ENCODE results near the gene GCKR. TPM values are rescaled to one million over a fixed set of nuclear protein-coding genes. Genes with fewer than 3 reads are reported as not detected.

GCKR gene
- total and polyA plus RNA-seq, 2 of the 13 experiments (the other 11 are each of a cell fraction or from before 2014, with no cell fraction given): 15.2 to 48.3 TPM

DNA sequence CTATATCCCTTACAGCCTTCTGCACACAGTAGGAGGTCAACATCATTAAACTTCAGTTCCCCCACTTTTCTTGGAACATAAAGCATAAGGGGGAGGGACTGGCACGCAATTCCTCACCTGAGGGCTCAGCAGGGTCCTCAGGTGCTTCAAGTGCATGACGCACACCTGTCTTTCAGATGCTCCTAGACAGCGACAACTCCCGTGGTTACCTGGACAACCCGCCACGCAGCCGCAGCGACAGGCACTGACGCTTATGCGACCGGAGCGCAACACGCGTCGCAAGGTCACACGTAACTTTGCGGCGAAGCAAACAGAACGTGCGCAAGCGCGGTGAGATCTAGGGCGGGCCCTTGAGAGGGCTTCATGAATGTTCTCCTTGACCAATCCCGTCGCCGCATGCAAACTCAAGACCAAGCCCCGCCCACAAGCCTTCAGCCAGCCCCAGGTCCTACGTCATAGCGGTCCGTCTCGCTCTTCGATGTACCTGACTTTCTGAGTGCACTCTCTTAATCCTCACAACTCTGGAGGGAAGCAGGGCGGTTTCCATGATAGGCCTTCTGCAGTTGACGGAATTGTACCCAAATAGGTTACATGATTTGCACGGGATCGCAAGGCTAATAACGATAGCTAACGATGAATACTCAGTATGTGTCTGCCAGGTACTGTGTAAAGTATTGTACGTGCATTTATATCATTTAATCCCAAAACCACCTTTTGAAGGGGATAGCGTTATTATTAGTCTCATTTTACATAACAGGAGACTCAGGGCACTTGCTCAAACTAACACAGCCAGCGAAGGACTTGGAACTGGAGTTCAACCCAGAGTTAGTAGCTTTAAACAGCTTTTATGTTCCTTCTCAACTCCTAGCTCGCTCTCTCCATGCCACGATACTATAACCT, 6.9 kb upstream of the GCKR start, which contains the start of gene IFT172 (continued):
- TF ChIP-seq, protein P1, sequence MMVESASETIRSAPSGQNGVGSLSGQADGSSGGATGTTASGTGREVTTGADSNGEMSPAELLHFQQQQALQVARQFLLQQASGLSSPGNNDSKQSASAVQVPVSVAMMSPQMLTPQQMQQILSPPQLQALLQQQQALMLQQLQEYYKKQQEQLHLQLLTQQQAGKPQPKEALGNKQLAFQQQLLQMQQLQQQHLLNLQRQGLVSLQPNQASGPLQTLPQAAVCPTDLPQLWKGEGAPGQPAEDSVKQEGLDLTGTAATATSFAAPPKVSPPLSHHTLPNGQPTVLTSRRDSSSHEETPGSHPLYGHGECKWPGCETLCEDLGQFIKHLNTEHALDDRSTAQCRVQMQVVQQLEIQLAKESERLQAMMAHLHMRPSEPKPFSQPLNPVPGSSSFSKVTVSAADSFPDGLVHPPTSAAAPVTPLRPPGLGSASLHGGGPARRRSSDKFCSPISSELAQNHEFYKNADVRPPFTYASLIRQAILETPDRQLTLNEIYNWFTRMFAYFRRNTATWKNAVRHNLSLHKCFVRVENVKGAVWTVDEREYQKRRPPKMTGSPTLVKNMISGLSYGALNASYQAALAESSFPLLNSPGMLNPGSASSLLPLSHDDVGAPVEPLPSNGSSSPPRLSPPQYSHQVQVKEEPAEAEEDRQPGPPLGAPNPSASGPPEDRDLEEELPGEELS (CRISPR knock-in tag; IDR thresholded peaks at IDR 0.05): peak; percentile 18; the same call in 1 of the 2 replicates
- TF ChIP-seq AGO2 (optimal IDR thresholded peaks at IDR 0.05; ENCODE audit: low read depth, low read length) (no peak), ZFP37 (CRISPR knock-in tag; IDR thresholded peaks at IDR 0.05; ENCODE audit: borderline replicate concordance) (no peak), ZNF24 (IDR thresholded peaks at IDR 0.05) (no peak), NONO (IDR thresholded peaks at IDR 0.05) (no peak), NONO (CRISPR knock-in tag; conservative IDR thresholded peaks at IDR 0.05) (peak; percentile 77), GFI1 (CRISPR knock-in tag; IDR thresholded peaks at IDR 0.05; ENCODE audit: borderline replicate concordance) (no peak), KLF15 (CRISPR knock-in tag; IDR thresholded peaks at IDR 0.05; ENCODE audit: borderline replicate concordance) (no peak), ZNF431 (CRISPR knock-in tag; IDR thresholded peaks at IDR 0.05; ENCODE audit: borderline replicate concordance, low read depth) (0 out of 2 replicates have a peak, but pooled peaks have one; percentile 8), MATR3 (CRISPR knock-in tag; IDR thresholded peaks at IDR 0.05) (no peak), FOXJ3 (CRISPR knock-in tag; IDR thresholded peaks at IDR 0.05; ENCODE audit: borderline replicate concordance) (no peak), ELF1 (CRISPR knock-in tag; IDR thresholded peaks at IDR 0.05) (peak; percentile 54), ZNF207 (IDR thresholded peaks at IDR 0.05; ENCODE audit: borderline replicate concordance) (no peak), NFIB (CRISPR knock-in tag; IDR thresholded peaks at IDR 0.05; ENCODE audit: borderline replicate concordance) (no peak)
- TF ChIP-seq, protein P2, sequence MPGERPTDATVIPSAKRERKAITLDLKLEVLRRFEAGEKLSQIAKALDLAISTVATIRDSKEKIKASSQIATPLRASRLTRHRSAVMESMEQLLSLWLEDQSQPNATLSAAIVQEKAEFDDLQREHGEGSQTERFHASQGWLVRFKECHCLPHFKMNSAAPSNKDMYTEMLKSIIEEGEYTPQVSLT (CRISPR knock-in tag; IDR thresholded peaks at IDR 0.05; ENCODE audit: borderline replicate concordance, low read depth): no peak
- TF ChIP-seq, protein P3, sequence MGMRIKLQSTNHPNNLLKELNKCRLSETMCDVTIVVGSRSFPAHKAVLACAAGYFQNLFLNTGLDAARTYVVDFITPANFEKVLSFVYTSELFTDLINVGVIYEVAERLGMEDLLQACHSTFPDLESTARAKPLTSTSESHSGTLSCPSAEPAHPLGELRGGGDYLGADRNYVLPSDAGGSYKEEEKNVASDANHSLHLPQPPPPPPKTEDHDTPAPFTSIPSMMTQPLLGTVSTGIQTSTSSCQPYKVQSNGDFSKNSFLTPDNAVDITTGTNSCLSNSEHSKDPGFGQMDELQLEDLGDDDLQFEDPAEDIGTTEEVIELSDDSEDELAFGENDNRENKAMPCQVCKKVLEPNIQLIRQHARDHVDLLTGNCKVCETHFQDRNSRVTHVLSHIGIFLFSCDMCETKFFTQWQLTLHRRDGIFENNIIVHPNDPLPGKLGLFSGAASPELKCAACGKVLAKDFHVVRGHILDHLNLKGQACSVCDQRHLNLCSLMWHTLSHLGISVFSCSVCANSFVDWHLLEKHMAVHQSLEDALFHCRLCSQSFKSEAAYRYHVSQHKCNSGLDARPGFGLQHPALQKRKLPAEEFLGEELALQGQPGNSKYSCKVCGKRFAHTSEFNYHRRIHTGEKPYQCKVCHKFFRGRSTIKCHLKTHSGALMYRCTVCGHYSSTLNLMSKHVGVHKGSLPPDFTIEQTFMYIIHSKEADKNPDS (CRISPR knock-in tag; IDR thresholded peaks at IDR 0.05): no peak
- TF ChIP-seq, protein P4, sequence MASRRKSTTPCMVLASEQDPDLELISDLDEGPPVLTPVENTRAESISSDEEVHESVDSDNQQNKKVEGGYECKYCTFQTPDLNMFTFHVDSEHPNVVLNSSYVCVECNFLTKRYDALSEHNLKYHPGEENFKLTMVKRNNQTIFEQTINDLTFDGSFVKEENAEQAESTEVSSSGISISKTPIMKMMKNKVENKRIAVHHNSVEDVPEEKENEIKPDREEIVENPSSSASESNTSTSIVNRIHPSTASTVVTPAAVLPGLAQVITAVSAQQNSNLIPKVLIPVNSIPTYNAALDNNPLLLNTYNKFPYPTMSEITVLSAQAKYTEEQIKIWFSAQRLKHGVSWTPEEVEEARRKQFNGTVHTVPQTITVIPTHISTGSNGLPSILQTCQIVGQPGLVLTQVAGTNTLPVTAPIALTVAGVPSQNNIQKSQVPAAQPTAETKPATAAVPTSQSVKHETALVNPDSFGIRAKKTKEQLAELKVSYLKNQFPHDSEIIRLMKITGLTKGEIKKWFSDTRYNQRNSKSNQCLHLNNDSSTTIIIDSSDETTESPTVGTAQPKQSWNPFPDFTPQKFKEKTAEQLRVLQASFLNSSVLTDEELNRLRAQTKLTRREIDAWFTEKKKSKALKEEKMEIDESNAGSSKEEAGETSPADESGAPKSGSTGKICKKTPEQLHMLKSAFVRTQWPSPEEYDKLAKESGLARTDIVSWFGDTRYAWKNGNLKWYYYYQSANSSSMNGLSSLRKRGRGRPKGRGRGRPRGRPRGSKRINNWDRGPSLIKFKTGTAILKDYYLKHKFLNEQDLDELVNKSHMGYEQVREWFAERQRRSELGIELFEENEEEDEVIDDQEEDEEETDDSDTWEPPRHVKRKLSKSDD (CRISPR knock-in tag; IDR thresholded peaks at IDR 0.05; ENCODE audit: low read depth): peak; percentile 97; the same call in 1 of the 2 replicates
- TF ChIP-seq, protein P5, sequence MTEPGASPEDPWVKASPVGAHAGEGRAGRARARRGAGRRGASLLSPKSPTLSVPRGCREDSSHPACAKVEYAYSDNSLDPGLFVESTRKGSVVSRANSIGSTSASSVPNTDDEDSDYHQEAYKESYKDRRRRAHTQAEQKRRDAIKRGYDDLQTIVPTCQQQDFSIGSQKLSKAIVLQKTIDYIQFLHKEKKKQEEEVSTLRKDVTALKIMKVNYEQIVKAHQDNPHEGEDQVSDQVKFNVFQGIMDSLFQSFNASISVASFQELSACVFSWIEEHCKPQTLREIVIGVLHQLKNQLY (CRISPR knock-in tag; IDR thresholded peaks at IDR 0.05): no peak; the same call in none of the 2 replicates
- TF ChIP-seq, protein P6, sequence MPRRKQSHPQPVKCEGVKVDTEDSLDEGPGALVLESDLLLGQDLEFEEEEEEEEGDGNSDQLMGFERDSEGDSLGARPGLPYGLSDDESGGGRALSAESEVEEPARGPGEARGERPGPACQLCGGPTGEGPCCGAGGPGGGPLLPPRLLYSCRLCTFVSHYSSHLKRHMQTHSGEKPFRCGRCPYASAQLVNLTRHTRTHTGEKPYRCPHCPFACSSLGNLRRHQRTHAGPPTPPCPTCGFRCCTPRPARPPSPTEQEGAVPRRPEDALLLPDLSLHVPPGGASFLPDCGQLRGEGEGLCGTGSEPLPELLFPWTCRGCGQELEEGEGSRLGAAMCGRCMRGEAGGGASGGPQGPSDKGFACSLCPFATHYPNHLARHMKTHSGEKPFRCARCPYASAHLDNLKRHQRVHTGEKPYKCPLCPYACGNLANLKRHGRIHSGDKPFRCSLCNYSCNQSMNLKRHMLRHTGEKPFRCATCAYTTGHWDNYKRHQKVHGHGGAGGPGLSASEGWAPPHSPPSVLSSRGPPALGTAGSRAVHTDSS (CRISPR knock-in tag; conservative IDR thresholded peaks at IDR 0.05): no peak

Data from HepG2 (cell line).